ENCODE measurements around the gene TMTC2.

The TMTC2 gene

DNA sequence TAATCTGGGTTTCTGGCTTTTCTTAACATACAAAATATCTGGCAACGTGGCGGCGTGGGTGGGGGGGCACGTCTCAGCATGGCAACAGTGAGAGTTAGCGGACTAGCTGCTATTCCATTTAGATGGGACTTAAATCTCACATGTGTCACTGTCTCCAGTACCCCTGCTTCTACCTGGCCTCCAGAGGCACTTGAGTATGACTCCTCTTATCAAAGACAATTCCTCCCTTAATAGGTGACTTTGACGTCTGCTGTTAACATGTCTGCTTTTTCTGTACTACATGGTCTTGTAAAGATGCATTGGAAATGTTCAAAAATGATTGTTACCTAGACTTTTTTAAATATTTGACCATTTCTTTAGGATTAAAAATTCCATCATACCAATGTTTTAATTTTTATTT is 456.2 kb downstream of the TMTC2 start:
- no peaks in the 10 kb centered on the region for H3K9me3 ChIP-seq (ENCODE audit: insufficient read depth, low read depth, low read length)
- H3K27ac ChIP-seq (ENCODE audit: low read length) = no peak overlapping the region
- H3K4me1 ChIP-seq (ENCODE audit: insufficient read depth, low read length) = no peaks in the 10 kb centered on the region
- no peaks in the 10 kb centered on the region for H3K36me3 ChIP-seq (ENCODE audit: insufficient read depth, low read depth, low read length)
- H3K27me3 ChIP-seq (ENCODE audit: insufficient read depth, low read length) = no peaks in the 10 kb centered on the region
- no peak overlapping the region for H3K9ac ChIP-seq (ENCODE audit: low read depth, low read length)
- no peak overlapping the region for H3K4me3 ChIP-seq (ENCODE audit: low read length)

DNA sequence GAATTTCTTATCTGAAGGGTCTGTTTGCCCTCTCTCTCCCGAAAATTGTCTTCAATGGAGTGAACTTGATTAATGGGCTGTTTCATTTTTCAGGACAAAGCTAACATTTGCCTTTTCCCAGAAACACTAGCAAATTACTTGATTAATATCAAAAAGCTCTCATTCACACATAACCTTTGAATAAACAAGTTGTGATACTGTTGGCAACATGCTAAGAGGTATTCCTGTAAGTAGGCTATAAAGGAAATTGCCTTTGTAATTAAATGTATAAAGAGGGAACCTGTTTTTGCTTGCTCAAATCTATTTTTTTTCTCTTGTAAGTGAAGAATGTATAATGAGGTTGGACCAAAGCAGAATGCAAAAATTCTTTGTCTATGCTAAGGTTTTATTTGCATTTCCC is 457.2 kb downstream of the TMTC2 start:
- Histone ChIP-seq H3K27ac (ENCODE audit: low read length) (no peak overlapping the region), H3K36me3 (ENCODE audit: insufficient read depth, low read depth, low read length) (no peaks in the 10 kb centered on the region), H3K9ac (ENCODE audit: low read depth, low read length) (no peak overlapping the region), H3K4me1 (ENCODE audit: insufficient read depth, low read length) (no peaks in the 10 kb centered on the region), H3K27me3 (ENCODE audit: insufficient read depth, low read length) (no peaks in the 10 kb centered on the region), H3K9me3 (ENCODE audit: insufficient read depth, low read depth, low read length) (no peaks in the 10 kb centered on the region), H3K4me3 (ENCODE audit: low read length) (no peak overlapping the region)

DNA sequence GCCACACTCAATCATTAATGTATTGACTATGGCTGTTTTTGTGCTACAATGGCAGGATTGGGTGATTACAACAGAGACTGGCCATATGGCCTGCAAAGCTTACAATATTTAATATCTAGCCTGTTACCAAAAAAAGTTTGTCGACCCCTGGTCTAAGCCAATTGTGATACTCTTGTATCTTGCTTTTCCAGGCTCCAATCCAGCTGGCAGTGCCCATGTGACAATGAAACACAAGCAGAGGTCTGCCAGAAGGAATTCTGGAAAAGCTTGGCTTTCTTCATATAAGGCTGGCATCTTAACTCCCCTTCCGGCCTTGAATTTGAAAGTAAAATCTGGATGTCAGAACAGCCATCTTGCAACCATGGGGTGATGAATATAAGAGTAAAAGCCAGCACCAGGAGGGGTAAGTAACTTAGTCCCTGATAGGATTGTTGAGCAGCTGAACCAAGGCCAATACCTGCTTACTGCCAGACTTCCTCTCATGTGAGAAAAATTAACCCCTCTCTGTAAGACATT is 458.7 kb downstream of the TMTC2 start:
- no peak overlapping the region for H3K9ac ChIP-seq (ENCODE audit: low read depth, low read length)
- no peaks in the 10 kb centered on the region for H3K27me3 ChIP-seq (ENCODE audit: insufficient read depth, low read length)
- H3K27ac ChIP-seq (ENCODE audit: low read length) = no peak overlapping the region
- H3K4me1 ChIP-seq (ENCODE audit: insufficient read depth, low read length) = no peaks in the 10 kb centered on the region
- no peaks in the 10 kb centered on the region for H3K9me3 ChIP-seq (ENCODE audit: insufficient read depth, low read depth, low read length)
- no peak overlapping the region for H3K4me3 ChIP-seq (ENCODE audit: low read length)
- H3K36me3 ChIP-seq (ENCODE audit: insufficient read depth, low read depth, low read length) = no peaks in the 10 kb centered on the region

DNA sequence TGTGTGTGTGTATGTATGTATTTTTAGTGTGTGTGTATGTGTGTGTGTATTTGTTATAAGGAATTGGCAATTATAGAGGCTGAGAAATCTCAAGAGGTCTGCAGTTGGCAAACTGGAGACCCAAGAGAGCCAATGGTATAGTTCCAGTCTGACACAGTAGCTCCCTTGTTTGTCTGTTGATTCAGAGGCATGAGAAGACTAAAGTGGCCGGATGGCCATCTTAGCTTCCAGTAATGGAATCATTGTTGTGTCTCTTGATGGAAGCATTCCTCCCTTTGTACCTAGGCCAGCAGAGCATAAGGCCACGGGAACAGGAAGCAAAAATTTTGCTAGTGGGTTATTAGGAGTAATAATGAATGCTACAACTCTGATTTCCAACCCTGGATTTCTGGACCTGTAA is 460.6 kb downstream of the TMTC2 start:
- H3K27ac ChIP-seq (ENCODE audit: low read length) = no peak overlapping the region
- H3K4me1 ChIP-seq (ENCODE audit: insufficient read depth, low read length) = no peaks in the 10 kb centered on the region
- no peak overlapping the region for H3K4me3 ChIP-seq (ENCODE audit: low read length)
- H3K9me3 ChIP-seq (ENCODE audit: insufficient read depth, low read depth, low read length) = no peaks in the 10 kb centered on the region
- no peak overlapping the region for H3K9ac ChIP-seq (ENCODE audit: low read depth, low read length)
- no peaks in the 10 kb centered on the region for H3K36me3 ChIP-seq (ENCODE audit: insufficient read depth, low read depth, low read length)
- no peaks in the 10 kb centered on the region for H3K27me3 ChIP-seq (ENCODE audit: insufficient read depth, low read length)

DNA sequence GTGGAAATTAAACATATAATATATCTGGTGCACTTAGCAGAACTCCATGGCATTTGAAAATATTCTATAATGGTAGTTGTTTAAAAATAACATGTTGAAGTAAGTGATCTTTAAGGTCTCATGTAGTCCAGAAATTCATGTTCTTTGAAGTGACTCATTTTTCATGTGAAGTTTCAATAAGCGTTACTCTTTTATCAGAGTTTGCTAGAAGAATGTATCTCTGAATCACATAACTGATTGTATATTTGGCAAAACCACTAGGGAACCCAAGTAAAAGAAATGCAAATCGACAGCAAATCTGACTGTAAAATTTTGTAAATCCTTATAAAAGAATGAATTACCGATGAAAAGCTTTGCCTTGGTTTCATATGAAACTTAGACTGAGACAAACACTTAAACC is 463.3 kb downstream of the TMTC2 start:
- no peaks in the 10 kb centered on the region for H3K9me3 ChIP-seq (ENCODE audit: insufficient read depth, low read depth, low read length)
- no peak overlapping the region for H3K27ac ChIP-seq (ENCODE audit: low read length)
- H3K4me3 ChIP-seq (ENCODE audit: low read length) = no peak overlapping the region
- H3K36me3 ChIP-seq (ENCODE audit: insufficient read depth, low read depth, low read length) = no peaks in the 10 kb centered on the region
- H3K27me3 ChIP-seq (ENCODE audit: insufficient read depth, low read length) = no peaks in the 10 kb centered on the region
- H3K9ac ChIP-seq (ENCODE audit: low read depth, low read length) = no peak overlapping the region
- H3K4me1 ChIP-seq (ENCODE audit: insufficient read depth, low read length) = 0 out of 2 replicates have a peak, but pooled peaks cover 4% of the 10 kb centered on the region

DNA sequence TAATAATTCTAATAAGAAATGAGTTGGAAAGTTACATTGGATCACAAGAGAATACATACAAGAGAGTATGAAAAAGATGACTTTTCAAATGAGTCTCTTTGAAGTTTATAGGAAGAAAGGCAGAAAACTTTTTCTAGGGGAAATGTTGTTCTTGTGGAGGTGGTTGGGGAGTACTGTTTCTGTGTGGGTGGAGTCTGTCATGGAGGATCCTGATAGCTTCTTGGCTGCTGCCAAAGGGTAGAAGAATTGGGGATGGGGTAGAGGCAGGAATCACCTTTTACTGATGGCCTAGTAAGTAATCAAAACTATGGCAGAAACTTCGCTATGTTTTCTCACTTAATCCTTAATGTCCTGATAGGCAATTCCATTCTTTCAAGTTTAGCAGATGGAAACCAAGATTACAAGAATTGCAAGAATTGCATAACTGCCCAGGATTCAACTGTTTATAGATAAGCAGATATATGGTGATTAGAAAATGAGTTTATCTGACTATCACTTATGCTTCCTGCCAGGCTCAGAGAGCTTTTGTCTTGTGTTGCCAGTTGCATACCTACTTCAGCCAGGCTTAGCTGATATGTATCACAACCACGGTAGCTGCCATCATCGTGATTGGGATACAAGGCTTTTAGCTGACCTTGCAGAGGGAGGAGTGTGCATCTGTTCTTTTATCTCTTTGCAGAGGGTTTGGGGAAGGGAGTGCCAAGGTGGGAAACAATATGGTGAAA is 463.9 kb downstream of the TMTC2 start:
- Histone ChIP-seq H3K9me3 (ENCODE audit: insufficient read depth, low read depth, low read length) (no peaks in the 10 kb centered on the region), H3K9ac (ENCODE audit: low read depth, low read length) (no peak overlapping the region), H3K27ac (ENCODE audit: low read length) (no peak overlapping the region), H3K4me3 (ENCODE audit: low read length) (no peak overlapping the region), H3K27me3 (ENCODE audit: insufficient read depth, low read length) (no peaks in the 10 kb centered on the region), H3K4me1 (ENCODE audit: insufficient read depth, low read length) (0 out of 2 replicates have a peak, but pooled peaks cover 4% of the 10 kb centered on the region), H3K36me3 (ENCODE audit: insufficient read depth, low read depth, low read length) (no peaks in the 10 kb centered on the region)

DNA sequence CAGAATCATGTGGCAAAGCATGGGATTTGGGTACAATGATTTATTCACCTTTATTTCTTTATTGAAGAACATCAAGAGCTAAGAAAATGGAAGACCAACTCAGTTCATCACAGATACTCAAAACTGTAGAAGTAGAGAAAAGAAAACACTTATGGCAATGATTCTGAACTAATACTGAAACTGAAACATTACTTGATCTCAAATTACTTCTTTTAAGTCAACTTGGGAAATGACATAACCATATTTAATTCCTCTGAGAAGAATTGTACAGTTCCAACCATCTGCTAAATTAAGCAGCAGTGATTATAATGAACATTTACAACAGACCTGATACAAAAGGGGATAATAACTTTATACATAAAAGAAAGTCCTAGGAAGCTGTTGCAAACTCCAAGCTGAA is 466.5 kb downstream of the TMTC2 start:
- Histone ChIP-seq H3K27me3 (ENCODE audit: insufficient read depth, low read length) (no peaks in the 10 kb centered on the region), H3K9me3 (ENCODE audit: insufficient read depth, low read depth, low read length) (no peaks in the 10 kb centered on the region), H3K9ac (ENCODE audit: low read depth, low read length) (no peak overlapping the region), H3K4me1 (ENCODE audit: insufficient read depth, low read length) (0 out of 2 replicates have a peak, but pooled peaks cover 4% of the 10 kb centered on the region), H3K27ac (ENCODE audit: low read length) (no peak overlapping the region), H3K4me3 (ENCODE audit: low read length) (no peak overlapping the region), H3K36me3 (ENCODE audit: insufficient read depth, low read depth, low read length) (no peaks in the 10 kb centered on the region)

DNA sequence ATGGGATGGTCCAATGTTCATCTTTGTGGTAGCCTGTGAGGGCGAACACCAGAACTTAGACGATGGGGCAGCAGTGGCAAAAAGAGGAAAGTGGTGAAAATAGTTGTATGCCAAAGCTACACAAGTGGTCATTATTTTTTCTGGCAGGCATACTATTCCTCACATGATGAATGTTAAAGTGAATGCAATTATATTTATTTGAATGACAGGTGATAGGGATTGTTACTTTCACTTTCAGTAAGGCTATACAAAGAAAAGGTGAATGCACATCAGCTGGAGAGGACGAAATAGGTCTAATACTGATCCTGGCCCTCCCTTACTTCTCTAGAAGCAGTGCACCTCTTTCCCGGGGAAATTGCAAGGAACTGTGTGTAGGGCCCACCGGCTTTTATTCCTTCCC is 470.1 kb downstream of the TMTC2 start:
- H3K4me3 ChIP-seq (ENCODE audit: low read length) = no peak overlapping the region
- no peaks in the 10 kb centered on the region for H3K9me3 ChIP-seq (ENCODE audit: insufficient read depth, low read depth, low read length)
- H3K9ac ChIP-seq (ENCODE audit: low read depth, low read length) = no peak overlapping the region
- 0 out of 2 replicates have a peak, but pooled peaks cover 4% of the 10 kb centered on the region for H3K4me1 ChIP-seq (ENCODE audit: insufficient read depth, low read length)
- H3K27ac ChIP-seq (ENCODE audit: low read length) = no peak overlapping the region
- no peaks in the 10 kb centered on the region for H3K27me3 ChIP-seq (ENCODE audit: insufficient read depth, low read length)
- no peaks in the 10 kb centered on the region for H3K36me3 ChIP-seq (ENCODE audit: insufficient read depth, low read depth, low read length)

DNA sequence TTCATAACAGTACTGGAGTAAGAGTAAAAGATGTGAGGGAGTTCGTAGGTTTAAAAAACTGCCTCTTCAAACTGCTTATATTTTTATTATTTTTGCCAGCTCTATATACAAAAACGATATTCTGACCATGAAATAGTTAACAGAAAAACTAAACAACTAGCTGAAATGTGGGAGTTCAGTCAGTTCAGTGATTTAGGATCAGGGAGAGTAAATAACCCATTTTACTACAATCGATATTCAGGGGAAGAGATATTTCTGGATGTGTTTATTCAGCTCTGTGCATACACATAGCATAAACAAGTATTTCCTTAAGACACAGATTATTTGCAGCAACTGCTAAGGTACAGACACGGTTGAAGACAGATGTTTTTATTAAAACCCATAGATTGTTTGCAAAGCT is 470.9 kb downstream of the TMTC2 start:
- Histone ChIP-seq H3K9ac (ENCODE audit: low read depth, low read length) (no peak overlapping the region), H3K27ac (ENCODE audit: low read length) (no peak overlapping the region), H3K4me1 (ENCODE audit: insufficient read depth, low read length) (0 out of 2 replicates have a peak, but pooled peaks cover 4% of the 10 kb centered on the region), H3K9me3 (ENCODE audit: insufficient read depth, low read depth, low read length) (no peaks in the 10 kb centered on the region), H3K4me3 (ENCODE audit: low read length) (no peak overlapping the region), H3K36me3 (ENCODE audit: insufficient read depth, low read depth, low read length) (no peaks in the 10 kb centered on the region), H3K27me3 (ENCODE audit: insufficient read depth, low read length) (no peaks in the 10 kb centered on the region)

DNA sequence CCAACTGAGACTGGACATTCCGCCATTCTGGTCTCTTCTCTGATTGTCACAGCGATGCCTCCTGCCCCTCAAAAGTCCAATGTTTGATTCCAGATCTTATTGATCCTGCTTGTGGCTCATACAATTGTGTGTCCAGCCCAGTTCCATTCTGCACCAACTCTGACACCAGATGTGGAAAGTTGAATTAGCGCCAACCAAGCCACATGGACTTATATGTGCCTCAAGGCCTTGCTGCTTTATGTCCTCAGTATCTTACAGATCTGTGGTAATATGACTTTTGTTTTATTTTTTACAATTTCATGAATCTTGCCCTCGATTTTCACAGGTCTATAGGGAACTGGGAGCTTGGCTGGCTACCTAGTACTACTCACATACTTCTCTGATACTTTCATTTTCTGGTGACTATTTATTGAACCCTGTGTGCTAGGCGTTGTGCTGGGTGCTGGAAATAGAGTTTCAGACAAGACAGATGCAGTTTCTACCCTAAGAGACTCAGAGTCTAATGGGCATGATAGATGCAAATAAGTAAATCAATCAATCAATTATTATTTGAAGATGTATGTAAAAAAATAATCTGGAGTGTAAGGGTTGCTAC is 472.0 kb downstream of the TMTC2 start:
- no peaks in the 10 kb centered on the region for H3K4me1 ChIP-seq (ENCODE audit: insufficient read depth, low read length)
- no peaks in the 10 kb centered on the region for H3K9me3 ChIP-seq (ENCODE audit: insufficient read depth, low read depth, low read length)
- H3K4me3 ChIP-seq (ENCODE audit: low read length) = no peak overlapping the region
- no peaks in the 10 kb centered on the region for H3K36me3 ChIP-seq (ENCODE audit: insufficient read depth, low read depth, low read length)
- H3K27me3 ChIP-seq (ENCODE audit: insufficient read depth, low read length) = no peaks in the 10 kb centered on the region
- H3K27ac ChIP-seq (ENCODE audit: low read length) = no peak overlapping the region
- no peak overlapping the region for H3K9ac ChIP-seq (ENCODE audit: low read depth, low read length)

DNA sequence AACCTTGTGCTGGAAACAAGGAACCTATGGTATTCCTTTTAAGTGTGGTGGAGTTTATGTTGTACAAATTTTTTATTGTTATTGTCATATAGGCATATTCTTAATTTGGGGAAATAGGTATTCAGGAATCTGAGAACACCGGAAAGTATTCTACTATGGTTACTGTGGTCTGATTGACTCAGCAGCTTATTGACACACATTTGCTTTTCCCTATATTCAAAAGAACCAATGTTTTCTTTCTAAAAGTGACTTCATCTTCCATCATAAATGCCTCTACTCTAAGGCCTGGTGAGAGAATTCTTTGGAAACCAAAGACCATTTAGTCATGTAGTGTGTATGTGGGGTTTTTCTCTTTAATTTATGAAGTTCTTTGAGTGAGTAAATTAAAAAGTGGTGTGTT is 474.8 kb downstream of the TMTC2 start:
- no peaks in the 10 kb centered on the region for H3K36me3 ChIP-seq (ENCODE audit: insufficient read depth, low read depth, low read length)
- no peak overlapping the region for H3K27ac ChIP-seq (ENCODE audit: low read length)
- H3K9me3 ChIP-seq (ENCODE audit: insufficient read depth, low read depth, low read length) = no peaks in the 10 kb centered on the region
- no peak overlapping the region for H3K9ac ChIP-seq (ENCODE audit: low read depth, low read length)
- no peak overlapping the region for H3K4me3 ChIP-seq (ENCODE audit: low read length)
- no peaks in the 10 kb centered on the region for H3K27me3 ChIP-seq (ENCODE audit: insufficient read depth, low read length)
- H3K4me1 ChIP-seq (ENCODE audit: insufficient read depth, low read length) = no peaks in the 10 kb centered on the region

DNA sequence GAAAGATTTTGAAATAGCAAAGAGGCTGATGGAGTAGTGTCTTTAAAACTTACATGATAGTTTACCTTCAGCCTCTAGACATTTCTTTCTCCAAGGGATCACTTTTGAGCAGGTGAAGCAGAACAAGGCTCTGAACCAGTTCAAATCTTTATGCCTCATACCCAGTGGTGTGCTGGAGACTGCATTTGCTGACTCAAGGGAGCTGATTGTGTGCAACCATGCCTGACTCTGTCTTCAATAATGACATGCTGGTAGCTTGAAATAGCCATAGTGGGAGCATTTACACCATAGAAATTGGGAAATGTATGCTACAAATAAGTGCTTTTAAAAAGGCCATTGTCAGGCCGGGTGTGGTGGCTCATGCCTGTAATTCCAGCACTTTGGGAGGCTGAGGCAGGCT is 482.0 kb downstream of the TMTC2 start:
- Histone ChIP-seq H3K9me3 (ENCODE audit: insufficient read depth, low read depth, low read length) (no peaks in the 10 kb centered on the region), H3K4me1 (ENCODE audit: insufficient read depth, low read length) (peaks cover 5% of the 10 kb centered on the region; the same call in 1 of the 2 replicates), H3K4me3 (ENCODE audit: low read length) (no peak overlapping the region), H3K27ac (ENCODE audit: low read length) (no peak overlapping the region), H3K36me3 (ENCODE audit: insufficient read depth, low read depth, low read length) (no peaks in the 10 kb centered on the region), H3K9ac (ENCODE audit: low read depth, low read length) (no peak overlapping the region), H3K27me3 (ENCODE audit: insufficient read depth, low read length) (no peaks in the 10 kb centered on the region)

Measured in iPS-20b (cell line).